ENCODE data around the gene AGAP1.

Gene AGAP1

GRCh38 chr2:235842941-235843340, 349.1 kb downstream of the AGAP1 start:
- H3K4me3 ChIP-seq (ENCODE audit: low read depth, low read length): no peak overlapping the region
- H3K36me3 ChIP-seq (replicated peaks): no peaks in the 10 kb centered on the region
- H3K27me3 ChIP-seq (replicated peaks): no peaks in the 10 kb centered on the region
- H3K27ac ChIP-seq: no peak overlapping the region
- in situ Hi-C loops (cut with HindIII; ENCODE audit: low pct_ligation_motif_present, low sequenced_read_pairs): no loop called here
- TF ChIP-seq CTCF (IDR thresholded peaks at IDR 0.05; ENCODE audit: low read depth, low read length, missing control alignments): no peak
- DNase-seq: no peak

- in situ Hi-C loops (cut with HindIII; ENCODE audit: low pct_ligation_motif_present, low sequenced_read_pairs): no loop called here
- Histone ChIP-seq H3K36me3 (replicated peaks) (no peaks in the 10 kb centered on the region), H3K27me3 (replicated peaks) (no peaks in the 10 kb centered on the region), H3K4me3 (ENCODE audit: low read depth, low read length) (no peak overlapping the region), H3K27ac (no peak overlapping the region)
- no peak for TF ChIP-seq CTCF (IDR thresholded peaks at IDR 0.05; ENCODE audit: low read depth, low read length, missing control alignments)
- DNase-seq: no peak
Observed at GRCh38 chr2:235843591-235844395, 349.9 kb downstream of the AGAP1 start.

- Histone ChIP-seq H3K27ac (no peak overlapping the region), H3K4me3 (ENCODE audit: low read depth, low read length) (no peak overlapping the region), H3K27me3 (replicated peaks) (no peaks in the 10 kb centered on the region), H3K36me3 (replicated peaks) (no peaks in the 10 kb centered on the region)
- in situ Hi-C loops (cut with HindIII; ENCODE audit: low pct_ligation_motif_present, low sequenced_read_pairs): no loop called here
- DNase-seq: no peak
- TF ChIP-seq CTCF (IDR thresholded peaks at IDR 0.05; ENCODE audit: low read depth, low read length, missing control alignments): no peak
Observed at GRCh38 chr2:235844561-235844960, 350.7 kb downstream of the AGAP1 start.

GRCh38 chr2:235845245-235845644, 351.4 kb downstream of the AGAP1 start:
- H3K36me3 ChIP-seq (replicated peaks): no peaks in the 10 kb centered on the region
- H3K4me3 ChIP-seq (ENCODE audit: low read depth, low read length): no peak overlapping the region
- in situ Hi-C loops (cut with HindIII; ENCODE audit: low pct_ligation_motif_present, low sequenced_read_pairs): no loop called here
- DNase-seq: no peak
- H3K27me3 ChIP-seq (replicated peaks): no peaks in the 10 kb centered on the region
- H3K27ac ChIP-seq: no peak overlapping the region
- no peak for TF ChIP-seq CTCF (IDR thresholded peaks at IDR 0.05; ENCODE audit: low read depth, low read length, missing control alignments)

GRCh38 chr2:235847576-235847975, 353.7 kb downstream of the AGAP1 start:
- H3K36me3 ChIP-seq (replicated peaks): no peaks in the 10 kb centered on the region
- no peak overlapping the region for H3K4me3 ChIP-seq (ENCODE audit: low read depth, low read length)
- in situ Hi-C loops (cut with HindIII; ENCODE audit: low pct_ligation_motif_present, low sequenced_read_pairs): no loop called here
- DNase-seq: no peak
- H3K27me3 ChIP-seq (replicated peaks): no peaks in the 10 kb centered on the region
- TF ChIP-seq CTCF (IDR thresholded peaks at IDR 0.05; ENCODE audit: low read depth, low read length, missing control alignments): no peak
- H3K27ac ChIP-seq: no peak overlapping the region

GRCh38 chr2:235848055-235848454, 354.2 kb downstream of the AGAP1 start:
- H3K27ac ChIP-seq: no peak overlapping the region
- no peak for DNase-seq
- H3K27me3 ChIP-seq (replicated peaks): no peaks in the 10 kb centered on the region
- in situ Hi-C loops (cut with HindIII; ENCODE audit: low pct_ligation_motif_present, low sequenced_read_pairs): no loop called here
- H3K4me3 ChIP-seq (ENCODE audit: low read depth, low read length): no peak overlapping the region
- no peaks in the 10 kb centered on the region for H3K36me3 ChIP-seq (replicated peaks)
- TF ChIP-seq CTCF (IDR thresholded peaks at IDR 0.05; ENCODE audit: low read depth, low read length, missing control alignments): no peak

Measured in brain microvascular endothelial cell (primary cell).